Measurements from ENCODE around the gene RNF213. TPM values are rescaled to one million over a fixed set of nuclear protein-coding genes. Genes with fewer than 3 reads are reported as not detected.

The RNF213 gene
- total and polyA plus RNA-seq, 4 donors: 18.2 to 104 (median 33.5) TPM

DNA sequence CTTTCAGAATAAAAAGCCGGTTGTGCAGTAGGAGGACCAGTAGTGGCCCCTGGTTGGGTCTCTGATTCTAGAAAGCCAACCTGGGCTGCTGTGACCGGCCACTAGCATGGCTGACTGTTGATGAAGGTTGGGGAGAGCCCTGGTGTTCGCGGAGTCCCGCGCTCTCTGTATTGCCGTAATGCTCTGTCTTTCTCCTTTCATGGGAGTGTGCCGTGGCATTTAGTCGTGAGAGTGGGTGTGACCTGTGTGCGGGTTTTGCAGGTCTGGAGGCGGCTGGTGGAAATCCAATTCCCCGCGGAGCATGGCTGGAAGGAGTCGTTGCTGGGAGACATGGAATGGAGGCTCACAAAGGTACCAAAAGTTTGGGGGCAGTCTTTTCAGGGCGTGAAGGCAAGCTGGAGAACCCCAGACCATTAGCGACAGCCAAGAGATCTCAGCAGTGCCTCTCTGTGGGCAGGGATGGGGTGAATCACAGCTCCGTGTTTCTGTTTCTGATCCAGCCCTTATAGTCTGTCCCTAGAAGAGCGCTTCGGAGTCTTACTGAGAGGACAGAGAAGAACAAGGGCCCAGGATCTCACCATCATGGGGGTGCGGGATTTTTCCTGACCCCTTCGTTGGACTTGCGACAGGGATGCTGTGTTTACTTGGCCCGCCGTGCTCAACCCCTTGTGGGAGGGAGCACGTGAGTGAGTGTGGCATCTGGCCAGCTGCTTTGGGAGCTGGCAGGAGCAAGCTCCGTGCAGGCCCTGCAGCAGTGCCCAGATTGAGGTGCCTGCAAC lies 56.5 kb downstream of the RNF213 start:
- H3K4me1 ChIP-seq (ENCODE audit: control insufficient read depth in 4 of 4, insufficient read depth in 4 of 4, low read length in 3 of 4): no peaks in the 10 kb centered on the region
- H3K36me3 ChIP-seq (ENCODE audit: control insufficient read depth in 4 of 4, insufficient read depth in 3 of 4, low read depth in 1 of 4, low read length in 3 of 4): peaks cover 15 to 66% (median 48%) of the 10 kb centered on the region in 4 donors
- no peak overlapping the region for H3K9ac ChIP-seq (ENCODE audit: low read depth in 1 of 2, low read length in 2 of 2)
- H3K9me3 ChIP-seq (ENCODE audit: control insufficient read depth in 4 of 4, low read length in 3 of 4): no peaks in the 10 kb centered on the region
- no peak for DNase-seq (ENCODE audit: low spot score)
- no peak overlapping the region for H3K27ac ChIP-seq (ENCODE audit: low read depth in 1 of 2, low read length in 2 of 2)
- TF ChIP-seq YY1 (IDR thresholded peaks at IDR 0.05) (no peak), HNF4A (conservative IDR thresholded peaks at IDR 0.05) (no peak), RAD21 (IDR thresholded peaks at IDR 0.05) (no peak), NR2F2 (IDR thresholded peaks at IDR 0.05) (no peak), HNF4G (IDR thresholded peaks at IDR 0.05) (no peak), SP1 (IDR thresholded peaks at IDR 0.05) (no peak), JUND (IDR thresholded peaks at IDR 0.05) (no peak), FOXA1 (IDR thresholded peaks at IDR 0.05) (no peak), EGR1 (IDR thresholded peaks at IDR 0.05; ENCODE audit: low read depth in 2 of 2) (no peak), FOXA2 (IDR thresholded peaks at IDR 0.05) (no peak), TAF1 (conservative IDR thresholded peaks at IDR 0.05) (no peak), RXRA (IDR thresholded peaks at IDR 0.05) (no peak)
- TF ChIP-seq, protein P1, sequence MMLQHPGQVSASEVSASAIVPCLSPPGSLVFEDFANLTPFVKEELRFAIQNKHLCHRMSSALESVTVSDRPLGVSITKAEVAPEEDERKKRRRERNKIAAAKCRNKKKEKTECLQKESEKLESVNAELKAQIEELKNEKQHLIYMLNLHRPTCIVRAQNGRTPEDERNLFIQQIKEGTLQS (IDR thresholded peaks at IDR 0.05): no peak
- TF ChIP-seq, protein P2, sequence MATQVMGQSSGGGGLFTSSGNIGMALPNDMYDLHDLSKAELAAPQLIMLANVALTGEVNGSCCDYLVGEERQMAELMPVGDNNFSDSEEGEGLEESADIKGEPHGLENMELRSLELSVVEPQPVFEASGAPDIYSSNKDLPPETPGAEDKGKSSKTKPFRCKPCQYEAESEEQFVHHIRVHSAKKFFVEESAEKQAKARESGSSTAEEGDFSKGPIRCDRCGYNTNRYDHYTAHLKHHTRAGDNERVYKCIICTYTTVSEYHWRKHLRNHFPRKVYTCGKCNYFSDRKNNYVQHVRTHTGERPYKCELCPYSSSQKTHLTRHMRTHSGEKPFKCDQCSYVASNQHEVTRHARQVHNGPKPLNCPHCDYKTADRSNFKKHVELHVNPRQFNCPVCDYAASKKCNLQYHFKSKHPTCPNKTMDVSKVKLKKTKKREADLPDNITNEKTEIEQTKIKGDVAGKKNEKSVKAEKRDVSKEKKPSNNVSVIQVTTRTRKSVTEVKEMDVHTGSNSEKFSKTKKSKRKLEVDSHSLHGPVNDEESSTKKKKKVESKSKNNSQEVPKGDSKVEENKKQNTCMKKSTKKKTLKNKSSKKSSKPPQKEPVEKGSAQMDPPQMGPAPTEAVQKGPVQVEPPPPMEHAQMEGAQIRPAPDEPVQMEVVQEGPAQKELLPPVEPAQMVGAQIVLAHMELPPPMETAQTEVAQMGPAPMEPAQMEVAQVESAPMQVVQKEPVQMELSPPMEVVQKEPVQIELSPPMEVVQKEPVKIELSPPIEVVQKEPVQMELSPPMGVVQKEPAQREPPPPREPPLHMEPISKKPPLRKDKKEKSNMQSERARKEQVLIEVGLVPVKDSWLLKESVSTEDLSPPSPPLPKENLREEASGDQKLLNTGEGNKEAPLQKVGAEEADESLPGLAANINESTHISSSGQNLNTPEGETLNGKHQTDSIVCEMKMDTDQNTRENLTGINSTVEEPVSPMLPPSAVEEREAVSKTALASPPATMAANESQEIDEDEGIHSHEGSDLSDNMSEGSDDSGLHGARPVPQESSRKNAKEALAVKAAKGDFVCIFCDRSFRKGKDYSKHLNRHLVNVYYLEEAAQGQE (IDR thresholded peaks at IDR 0.05): no peak
- TF ChIP-seq, protein P3, sequence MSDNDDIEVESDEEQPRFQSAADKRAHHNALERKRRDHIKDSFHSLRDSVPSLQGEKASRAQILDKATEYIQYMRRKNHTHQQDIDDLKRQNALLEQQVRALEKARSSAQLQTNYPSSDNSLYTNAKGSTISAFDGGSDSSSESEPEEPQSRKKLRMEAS (IDR thresholded peaks at IDR 0.05): no peak
- TF ChIP-seq, protein P4, sequence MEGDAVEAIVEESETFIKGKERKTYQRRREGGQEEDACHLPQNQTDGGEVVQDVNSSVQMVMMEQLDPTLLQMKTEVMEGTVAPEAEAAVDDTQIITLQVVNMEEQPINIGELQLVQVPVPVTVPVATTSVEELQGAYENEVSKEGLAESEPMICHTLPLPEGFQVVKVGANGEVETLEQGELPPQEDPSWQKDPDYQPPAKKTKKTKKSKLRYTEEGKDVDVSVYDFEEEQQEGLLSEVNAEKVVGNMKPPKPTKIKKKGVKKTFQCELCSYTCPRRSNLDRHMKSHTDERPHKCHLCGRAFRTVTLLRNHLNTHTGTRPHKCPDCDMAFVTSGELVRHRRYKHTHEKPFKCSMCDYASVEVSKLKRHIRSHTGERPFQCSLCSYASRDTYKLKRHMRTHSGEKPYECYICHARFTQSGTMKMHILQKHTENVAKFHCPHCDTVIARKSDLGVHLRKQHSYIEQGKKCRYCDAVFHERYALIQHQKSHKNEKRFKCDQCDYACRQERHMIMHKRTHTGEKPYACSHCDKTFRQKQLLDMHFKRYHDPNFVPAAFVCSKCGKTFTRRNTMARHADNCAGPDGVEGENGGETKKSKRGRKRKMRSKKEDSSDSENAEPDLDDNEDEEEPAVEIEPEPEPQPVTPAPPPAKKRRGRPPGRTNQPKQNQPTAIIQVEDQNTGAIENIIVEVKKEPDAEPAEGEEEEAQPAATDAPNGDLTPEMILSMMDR (IDR thresholded peaks at IDR 0.05; ENCODE audit: low read depth, low read length, missing input control): no peak
- TF ChIP-seq, protein P5, sequence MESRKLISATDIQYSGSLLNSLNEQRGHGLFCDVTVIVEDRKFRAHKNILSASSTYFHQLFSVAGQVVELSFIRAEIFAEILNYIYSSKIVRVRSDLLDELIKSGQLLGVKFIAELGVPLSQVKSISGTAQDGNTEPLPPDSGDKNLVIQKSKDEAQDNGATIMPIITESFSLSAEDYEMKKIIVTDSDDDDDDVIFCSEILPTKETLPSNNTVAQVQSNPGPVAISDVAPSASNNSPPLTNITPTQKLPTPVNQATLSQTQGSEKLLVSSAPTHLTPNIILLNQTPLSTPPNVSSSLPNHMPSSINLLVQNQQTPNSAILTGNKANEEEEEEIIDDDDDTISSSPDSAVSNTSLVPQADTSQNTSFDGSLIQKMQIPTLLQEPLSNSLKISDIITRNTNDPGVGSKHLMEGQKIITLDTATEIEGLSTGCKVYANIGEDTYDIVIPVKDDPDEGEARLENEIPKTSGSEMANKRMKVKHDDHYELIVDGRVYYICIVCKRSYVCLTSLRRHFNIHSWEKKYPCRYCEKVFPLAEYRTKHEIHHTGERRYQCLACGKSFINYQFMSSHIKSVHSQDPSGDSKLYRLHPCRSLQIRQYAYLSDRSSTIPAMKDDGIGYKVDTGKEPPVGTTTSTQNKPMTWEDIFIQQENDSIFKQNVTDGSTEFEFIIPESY (IDR thresholded peaks at IDR 0.05): no peak
- H3K27me3 ChIP-seq (ENCODE audit: control insufficient read depth in 4 of 4, insufficient read depth in 4 of 4, low read length in 3 of 4): no peaks in the 10 kb centered on the region
- no peak overlapping the region for H3K4me3 ChIP-seq (ENCODE audit: low read depth in 1 of 3, low read length in 3 of 3)
- 82% methylated on average over 26 of the region's 26 CpGs for WGBS

All from liver (tissue), 9 donors.